Inflammatory macrophage treated with lipopolysaccharide for 1 hour (primary cell): Measurements from ENCODE around the gene TLK1.
"Not testable (repeated sequence)": the region's sequence is repeated elsewhere in the genome, so short reads cannot be mapped to it uniquely, and the experiment has no call there.

ENCODE experiments used
- DNase-seq, 2 donors: peaks; one replicate each; pipeline ENCODE4 v3.0.0-alpha.2; 2020 to 2022

The TLK1 gene

DNA sequence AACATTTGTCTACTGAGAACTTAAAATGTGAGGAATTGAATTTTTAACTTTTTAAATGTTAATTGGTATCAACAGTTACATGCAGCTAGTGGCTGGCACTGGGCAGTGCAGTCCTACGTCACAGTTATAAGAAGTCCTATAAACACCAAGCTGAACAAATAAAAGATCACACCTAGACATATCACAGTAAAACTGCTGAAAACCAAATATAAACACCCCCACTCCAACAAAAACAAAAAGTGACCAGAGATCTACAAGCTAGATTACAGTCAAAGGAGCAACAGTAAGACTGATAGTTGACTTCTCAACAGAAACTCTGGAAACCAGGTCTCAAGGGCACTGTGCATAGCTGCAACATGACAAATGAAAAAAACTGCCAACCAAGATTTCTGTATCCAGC is 19.4 kb downstream of the TLK1 start:
- DNase-seq: no peak

DNA sequence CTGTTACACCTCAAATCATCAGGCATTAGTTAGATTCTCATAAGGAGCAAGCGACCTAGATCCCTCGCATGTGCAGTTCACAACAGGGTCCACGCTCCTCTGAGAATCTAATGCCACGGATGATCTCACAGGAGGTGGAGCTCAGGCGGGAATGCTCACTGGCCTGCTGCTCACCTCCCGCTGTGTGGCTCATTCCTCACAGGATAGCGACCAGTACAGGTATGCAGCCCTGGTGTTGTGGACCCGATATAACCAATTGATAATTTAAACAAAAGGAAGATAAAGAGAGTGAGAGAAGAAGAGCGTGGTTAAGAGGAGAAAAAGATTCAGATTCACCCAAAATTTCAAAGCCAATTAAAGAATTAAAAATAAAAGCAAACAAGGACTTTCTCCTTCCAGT is 20.8 kb downstream of the TLK1 start:
- no peak for DNase-seq

DNA sequence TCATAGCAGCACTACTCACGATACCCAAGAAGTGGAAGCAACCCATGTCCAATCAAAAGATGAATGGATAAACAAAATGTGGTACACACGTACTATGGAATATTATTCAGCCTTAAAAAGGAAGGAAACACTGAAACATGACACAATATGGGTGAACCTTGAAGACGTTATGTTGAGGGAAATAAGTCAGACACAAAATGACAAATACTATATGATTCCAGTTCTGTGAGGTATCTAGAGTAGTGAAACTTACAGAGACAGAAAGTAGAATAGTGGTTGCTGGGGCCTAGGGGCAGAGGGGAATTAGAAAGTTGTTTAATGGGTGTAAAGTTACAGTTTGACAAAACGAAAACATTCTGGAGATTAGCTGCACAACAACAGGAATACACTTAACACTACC is 24.7 kb downstream of the TLK1 start:
- DNase-seq: no peak

DNA sequence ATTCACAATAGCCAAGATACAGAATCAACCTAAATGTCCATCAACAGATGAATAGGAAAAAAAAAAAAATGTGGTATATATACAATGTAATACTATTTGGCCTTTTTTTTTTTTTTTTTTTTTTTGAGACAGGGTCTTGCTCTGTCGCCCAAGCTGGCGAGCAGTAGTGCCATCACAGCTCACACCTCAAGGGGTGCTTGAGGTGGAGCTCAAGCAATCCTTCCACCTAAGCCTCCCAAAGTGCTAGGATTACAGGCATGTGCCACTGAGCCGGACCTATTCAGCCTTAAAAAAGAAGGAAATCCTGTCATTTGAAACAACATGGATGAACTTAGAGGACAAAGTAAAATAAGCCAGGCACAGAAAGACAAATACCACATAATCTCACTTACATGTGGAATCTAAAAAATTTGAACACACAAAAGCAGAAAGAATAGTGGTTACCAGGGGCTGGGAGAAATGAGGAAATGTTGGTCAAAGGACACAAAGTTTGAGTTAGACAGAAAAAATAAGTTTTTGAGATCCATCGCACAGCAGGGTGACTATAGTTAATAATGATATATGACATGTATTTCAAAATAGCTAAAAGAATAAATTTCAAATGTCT is 26.0 kb downstream of the TLK1 start:
- no peak for DNase-seq

DNA sequence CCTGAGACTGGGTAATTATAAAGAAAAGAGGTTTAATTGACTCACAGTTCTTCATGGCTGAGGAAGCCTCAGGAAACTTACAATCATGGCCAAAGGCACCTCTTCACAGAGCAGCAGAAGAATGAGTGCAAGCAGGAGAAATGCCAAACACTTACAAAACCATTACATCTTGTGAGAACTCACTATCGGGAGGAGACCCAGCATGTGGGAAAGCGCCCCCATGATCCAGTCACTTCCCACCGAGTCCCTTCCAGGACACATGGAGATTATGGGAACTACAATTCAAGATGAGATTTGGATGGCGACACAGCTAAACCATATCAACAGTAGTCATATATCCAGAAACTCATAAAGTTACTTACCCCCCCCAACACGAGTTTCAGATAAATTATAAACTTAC is 28.6 kb downstream of the TLK1 start:
- DNase-seq: no peak

DNA sequence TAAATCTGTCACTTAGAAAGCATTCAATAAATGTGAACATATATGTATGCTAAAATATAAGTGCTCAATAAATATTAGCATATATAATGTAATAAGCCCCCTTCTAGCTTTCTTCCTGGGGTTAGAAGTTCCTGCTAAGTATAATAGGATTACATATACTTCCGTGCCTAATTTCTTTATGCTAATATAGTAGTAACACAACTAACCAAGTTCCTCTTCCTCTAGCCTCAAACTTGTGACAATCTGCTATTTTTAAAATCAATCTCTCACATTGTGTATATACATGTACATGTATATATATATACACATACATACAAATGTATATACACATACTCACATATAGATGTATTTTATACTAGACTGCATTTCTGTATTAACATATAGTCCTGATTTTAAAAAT is 32.2 kb downstream of the TLK1 start:
- DNase-seq: peak; percentile 8 to 44

DNA sequence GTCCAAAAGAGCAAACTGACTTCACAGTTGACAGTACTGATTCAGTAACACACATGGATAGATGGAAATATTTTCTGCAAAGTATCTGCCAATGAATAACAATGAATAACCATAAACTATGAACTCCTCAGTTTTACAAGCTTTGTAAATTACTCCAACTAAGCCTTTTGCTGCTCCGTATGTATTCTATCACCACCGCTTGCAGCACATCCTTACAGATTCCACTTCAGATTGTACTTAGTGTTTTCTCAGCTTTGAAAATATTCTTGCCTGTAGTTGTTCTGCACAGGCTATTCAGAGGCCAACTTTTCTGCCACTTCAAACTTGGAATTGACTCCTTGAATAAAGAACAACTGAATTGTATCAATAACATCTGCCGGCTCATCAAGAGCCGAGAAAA is 36.2 kb downstream of the TLK1 start:
- DNase-seq: no peak

DNA sequence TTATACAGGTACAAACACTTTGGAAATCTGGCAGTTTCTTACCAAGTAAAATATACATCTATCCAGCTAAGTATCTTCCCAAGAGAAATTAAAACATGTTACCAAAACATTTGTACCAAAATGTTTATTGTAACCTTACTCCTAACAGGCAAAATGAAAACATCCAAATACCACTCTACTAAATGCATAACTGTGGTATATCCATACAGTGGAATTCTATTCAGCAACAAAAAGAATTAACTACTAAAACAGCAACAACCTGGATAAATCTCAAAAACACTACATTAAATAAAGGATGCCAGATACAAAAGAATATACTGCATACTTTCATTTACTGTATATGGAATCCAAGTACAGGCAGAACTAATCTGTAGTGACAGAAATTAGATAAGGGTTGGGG is 51.1 kb downstream of the TLK1 start:
- no peak for DNase-seq

DNA sequence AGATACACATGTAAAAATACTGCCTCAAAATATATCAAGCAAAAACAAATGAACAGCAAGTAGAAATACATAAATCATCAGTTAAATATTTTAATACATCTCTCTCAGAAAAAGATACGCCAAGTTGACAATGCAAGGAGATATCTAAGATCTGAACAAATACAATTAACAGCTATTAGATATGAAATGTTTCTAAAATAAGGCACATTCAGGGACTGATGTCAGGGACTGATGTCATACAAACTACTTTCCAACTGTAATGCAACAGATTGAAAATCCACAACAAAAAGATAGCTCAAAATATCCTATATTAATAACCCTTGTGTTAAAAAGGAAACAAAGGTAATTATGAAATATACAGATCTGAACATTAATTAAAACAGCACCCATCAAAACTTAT is 51.7 kb downstream of the TLK1 start:
- DNase-seq: no peak

DNA sequence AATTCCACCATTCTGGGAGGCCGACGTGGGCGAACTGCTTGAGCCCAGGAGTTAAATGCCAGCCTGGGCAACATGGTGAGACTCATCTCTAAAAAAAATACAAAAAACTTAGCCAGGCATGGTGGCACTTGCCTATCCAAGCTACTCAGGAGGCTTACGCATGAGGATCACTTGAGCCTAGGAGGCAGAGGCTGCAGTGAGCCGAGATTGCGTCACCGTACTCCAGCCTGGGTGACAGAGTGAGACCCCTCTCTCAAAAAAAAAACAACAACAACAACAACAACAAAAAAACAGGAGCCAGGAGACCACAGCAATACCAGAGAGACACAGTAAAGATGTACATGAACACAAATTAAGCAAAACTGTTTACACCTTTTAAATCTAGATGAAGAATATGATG is 52.9 kb downstream of the TLK1 start:
- no peak for DNase-seq

DNA sequence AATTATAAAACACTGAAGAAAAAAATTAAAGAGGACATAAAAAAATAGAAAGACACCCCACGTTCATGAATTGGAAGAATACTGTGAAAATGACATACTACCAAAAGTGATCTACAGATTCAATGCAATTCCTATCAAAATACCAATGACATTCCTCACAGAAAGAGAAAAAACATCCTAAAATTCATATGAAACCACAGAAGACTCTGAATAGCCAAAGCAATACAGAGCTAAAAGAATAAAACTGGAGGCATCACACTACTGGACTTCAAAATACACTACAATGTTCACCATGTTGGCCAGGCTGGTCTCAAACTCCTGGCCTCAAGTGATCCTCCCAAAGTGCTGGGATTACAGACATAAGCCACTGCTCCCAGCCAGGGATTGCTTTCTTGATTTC is 56.3 kb downstream of the TLK1 start:
- DNase-seq: no peak

DNA sequence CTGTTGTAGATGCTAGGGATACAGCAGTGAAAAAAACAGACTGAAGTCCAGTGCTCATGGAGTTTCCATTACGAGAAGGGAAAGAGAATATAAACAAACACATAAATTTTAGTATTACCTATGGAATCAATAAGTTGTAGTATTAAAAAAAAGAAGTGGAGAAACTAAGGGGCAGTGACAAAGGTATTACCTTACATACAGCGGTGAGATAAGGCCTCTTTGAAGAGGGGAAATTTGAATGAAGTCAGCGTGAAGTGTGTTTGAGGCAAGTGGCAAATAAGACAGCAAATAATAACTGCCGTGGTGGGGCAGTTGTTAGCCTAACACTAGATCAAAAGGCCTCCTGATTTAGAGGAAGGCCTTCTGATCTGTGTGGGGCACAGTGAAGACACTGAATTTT is 57.9 kb downstream of the TLK1 start:
- DNase-seq: no peak

DNA sequence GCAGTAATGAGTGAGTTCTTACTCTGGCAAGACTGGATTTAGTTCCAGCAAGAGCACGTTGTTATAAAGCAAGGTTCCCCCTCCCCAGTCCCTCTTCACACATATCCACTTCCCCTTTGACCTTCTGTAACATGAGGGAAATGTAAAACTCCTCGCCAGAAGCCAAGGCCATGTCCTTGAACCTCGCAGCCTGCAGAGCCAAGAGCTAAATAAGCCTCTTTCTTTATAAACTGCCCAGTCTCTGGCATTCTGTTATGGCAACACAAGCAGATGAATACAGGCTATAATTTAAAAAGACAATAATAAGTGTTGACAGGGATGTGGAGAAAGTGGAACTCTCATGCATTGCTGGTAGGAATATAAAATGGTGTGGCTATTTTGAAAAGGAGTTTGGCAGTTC is 60.3 kb downstream of the TLK1 start:
- no peak for DNase-seq

DNA sequence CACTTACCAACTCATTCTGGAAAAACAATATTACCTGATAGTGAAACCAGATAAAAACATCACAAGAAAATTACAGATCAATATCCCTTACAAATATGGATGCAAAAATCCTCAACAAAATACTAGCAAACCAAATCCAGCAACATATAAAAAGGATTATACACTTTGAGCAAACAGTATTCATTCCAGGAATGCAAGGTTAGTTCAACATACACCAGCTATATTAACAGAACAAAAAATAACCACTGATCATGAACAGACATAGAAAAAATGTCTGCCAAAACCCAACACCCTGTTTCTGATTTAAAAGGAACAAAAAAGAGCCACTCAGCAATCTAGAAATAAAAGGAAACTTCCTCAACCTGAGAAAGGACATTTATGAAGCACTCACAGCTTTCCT is 62.1 kb downstream of the TLK1 start:
- DNase-seq: no peak

DNA sequence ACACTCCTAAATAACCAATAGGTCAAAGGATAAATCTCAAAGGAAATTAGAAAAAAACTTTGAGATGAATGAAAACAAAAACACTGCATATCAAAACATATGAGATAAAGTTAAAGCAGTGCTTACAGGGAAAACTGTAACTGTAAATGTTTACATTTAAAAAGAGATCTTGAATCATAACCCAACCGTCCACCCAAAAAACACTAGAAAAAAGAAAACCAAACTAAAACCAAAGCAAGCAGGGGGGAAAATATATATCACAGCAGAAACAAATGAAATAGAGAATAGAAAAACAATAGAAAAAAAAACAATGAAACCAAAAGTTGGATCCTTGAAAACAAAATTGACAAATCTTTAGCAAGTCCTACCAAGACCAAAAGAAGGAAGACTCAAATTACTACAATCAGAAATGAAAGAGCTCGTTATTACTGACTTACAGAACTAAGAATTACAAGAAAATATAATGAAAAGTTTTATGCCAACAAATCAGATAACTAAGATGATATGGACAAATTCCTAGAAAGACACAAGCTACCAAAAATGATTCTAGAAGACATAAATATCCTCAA is 65.6 kb downstream of the TLK1 start:
- no peak for DNase-seq

DNA sequence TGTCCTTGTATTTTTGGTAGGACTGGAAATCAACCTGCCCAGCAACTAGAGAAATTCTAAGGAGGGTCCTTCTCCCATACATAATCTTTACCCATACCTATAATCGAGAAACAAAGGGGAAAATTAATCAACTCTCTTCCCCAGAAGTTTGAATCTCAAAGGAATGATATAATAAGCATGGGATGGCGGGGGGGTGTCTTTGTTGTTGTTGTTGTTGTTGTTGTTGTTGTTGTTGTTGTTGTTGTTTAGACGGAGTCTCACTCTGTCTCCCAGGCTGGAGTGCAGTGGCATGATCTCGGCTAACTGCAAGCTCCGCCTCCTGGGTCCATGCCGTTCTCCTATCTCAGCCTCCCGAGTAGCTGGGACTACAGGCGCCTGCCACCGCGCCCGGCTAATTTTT is 69.2 kb downstream of the TLK1 start:
- DNase-seq: not testable (repeated sequence)

DNA sequence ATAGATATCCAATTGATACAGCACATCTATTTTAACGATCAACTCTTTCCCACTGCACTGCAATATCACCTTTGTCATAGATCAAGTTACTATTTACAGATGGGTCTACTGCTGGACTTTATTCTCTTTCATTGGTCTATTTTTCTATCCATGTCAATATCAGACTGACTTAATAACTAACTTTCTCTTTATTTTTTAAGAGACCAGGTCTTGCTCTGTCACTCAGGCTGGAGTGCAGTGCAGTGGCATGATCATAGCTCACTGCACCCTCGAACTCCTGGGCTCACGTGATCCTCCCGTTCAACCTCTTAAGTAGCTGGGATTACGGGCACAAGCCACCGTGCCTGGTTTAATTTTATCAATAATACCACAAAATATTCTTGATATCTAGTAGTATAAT is 71.2 kb downstream of the TLK1 start:
- no peak for DNase-seq

DNA sequence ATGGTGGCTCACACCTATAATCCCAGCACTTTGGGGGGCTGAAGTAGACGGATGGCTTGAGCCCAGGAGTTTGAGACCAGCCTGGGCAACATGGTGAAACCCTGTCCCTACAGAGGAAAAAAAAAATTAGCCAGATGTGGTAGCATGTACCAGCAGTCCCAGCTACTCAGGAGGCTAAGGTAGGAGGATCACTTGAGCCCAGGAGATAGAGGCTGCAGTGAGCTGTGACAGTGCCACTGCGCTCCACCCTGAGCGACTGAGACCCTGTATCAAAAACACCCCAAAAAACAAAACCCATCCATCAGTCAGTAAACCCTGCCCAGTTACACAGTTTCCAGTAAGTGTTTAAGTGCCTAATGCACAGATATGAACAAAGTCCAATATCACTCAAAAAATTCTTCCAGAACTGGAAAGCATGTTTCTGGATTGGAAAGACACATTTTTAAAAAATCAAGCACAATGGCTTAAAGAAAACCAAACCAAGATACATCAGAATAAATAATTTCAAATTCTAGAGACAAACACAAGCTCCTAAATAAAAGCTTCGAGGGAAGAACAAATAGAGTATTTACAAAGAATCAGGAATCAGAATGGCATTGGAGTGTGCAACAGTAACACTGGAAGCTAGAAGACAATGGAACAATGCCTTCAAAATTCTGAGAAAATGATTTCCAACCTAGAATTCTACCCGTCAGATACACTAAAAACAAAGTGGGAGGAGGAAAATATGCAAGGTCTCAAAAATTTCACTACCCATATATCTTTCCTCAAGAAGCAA is 72.4 kb downstream of the TLK1 start:
- DNase-seq: no peak

DNA sequence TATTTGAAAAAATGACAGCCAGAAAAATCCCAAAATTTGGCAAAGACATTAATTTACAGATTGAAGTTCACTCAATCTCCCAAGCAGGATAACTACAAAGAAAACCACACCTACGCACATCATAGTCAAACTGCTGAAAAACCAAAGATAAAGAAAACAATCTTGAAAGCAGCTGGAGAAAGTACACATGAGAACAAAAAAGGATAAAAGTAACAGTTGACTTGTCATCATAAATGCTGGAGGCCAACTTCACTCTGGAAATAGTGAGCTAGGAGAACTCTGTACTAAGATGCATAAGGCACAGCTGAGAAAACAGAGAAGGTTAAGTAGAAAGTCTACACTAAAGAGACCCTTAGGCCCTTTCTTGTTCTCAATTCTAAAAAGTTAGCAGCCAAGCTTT is 73.1 kb downstream of the TLK1 start:
- no peak for DNase-seq

DNA sequence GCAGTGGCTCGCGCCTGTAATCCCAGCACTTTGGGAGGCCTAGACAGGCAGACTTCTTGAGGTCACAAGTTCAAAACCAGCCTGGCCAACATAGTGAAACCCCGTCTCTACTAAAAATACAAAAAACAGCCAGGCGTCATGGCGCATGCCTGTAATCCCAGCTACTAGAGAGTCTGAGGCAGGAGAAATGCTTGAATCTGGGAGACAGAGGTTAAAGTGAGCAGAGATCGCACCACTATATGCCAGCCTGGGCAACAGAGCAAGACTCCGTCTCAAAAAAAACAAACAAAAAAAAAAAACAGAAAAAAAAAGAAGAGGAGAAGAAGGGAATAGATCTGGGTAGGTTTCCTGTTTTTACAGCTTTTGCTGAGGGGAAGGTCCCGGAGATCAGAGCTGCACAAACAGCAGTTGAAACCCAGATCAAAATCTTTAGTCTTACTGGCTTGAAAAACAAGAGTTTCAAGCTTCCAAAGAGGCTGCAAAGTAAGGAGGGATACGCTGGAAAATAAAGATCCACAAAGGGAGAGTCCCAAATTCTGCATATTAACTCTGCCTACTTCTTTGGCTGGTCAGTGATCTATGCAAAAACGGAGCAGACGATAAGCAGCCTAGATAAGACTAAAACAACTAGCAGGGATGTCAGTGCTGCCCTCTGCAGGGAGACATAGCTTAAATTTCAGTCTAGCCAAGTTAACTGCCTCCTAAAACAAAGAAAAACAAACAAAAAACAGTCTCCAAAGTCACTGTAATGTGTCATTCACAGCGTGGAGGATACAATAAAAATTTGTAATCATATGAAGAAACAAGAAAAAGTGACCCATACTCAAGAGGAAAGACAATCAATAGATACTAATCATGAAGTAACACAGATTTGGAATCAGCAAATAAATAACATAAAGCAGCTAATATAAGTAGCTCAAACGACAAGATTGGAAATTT is 74.1 kb downstream of the TLK1 start:
- DNase-seq: peak; percentile 25 to 47

DNA sequence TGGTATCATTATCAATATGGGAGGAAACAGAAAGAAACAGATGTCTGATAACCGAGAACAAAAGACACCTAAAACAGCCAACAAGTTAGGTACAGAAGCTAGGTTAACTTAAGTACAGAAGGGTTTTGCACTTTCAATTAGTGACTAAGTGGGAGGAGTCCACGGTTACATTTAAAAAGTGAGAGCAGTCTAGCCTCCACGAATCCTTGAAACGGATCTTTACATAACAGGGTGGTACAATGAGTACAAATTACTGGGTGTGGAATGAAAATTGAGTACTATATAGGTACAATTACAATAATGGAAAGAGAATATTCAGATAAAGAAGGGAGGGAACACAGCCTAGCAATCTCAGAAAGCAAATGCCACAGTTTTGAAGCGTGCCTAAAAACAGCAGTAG is 76.6 kb downstream of the TLK1 start:
- DNase-seq: no peak

DNA sequence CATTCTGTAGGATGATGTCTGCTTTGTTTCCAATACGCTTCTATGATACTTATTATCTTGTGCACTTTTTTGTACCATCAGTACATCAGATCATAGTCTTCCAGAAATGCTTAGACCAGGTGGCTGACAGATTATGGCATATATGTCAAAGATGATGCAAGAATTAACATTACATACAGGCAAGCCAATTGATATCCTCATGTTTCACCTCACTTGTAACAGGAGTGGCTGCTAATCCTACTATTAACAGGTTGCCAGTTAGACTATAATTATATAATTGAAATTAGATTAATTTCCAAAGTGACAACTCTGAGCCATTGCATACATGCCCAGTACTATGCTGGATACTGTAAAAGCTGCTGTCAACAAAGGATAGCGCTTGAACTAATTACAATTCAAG is 77.2 kb downstream of the TLK1 start:
- no peak for DNase-seq

DNA sequence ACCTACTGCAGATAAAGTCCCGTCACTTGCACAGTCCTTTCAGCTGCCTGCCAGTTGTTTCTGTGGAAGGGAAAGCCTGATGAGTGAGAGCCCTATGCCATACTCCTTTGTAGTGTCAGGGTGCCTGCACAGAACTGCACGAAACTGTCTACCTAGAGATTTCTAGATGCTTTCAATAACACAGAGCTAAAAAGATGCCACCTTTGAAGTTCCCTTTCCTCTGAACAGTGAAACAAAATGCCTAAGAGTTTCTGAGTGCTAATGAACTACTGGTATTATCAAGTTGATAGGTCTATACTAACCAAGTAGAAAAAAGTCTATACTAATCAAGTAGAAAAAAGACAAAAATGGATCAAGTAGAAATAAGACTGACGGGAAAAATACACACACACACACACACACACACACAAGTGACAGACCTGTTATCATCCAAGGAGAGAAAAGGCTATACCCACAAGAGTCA is 79.0 kb downstream of the TLK1 start:
- DNase-seq: no peak
